ENCODE results near the gene MRPL12. TPM values are rescaled to one million over a fixed set of nuclear protein-coding genes. Genes with fewer than 3 reads are reported as not detected.

The MRPL12 gene
- total and polyA plus RNA-seq, 2 of the 8 experiments (the other 6 are each of a cell fraction or from before 2014, with no cell fraction given), result 120 to 141 TPM

DNA sequence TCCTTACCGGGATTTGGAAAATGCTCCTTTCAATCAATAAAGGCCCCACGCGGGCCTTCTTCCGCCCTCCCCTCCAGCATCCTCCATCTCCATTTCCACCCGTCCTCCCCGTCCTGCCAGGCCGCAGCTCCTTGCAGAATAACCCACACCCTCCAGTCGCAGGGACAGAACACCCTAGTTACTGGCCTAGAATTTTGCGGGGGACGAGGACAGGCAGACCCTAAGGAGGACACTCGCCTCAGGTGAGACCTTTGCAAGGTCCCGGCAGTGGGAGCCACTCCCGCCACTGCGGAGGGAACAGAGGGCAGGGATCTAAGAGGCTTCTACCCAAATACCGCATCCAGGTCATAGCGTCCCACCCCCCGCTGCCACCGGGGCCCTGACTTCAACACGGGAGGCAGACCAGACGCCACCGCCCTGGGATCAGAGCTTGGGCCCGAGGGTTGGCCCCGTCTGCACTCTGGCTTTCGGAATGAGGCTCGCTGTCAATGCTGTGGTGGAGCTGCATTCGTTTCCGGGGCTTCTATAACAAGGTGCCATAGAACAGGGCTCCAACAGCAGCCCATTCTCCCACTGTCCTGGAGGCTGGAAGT lies 35.7 kb downstream of the MRPL12 start:
- 88% methylated on average over 27 of the region's 27 CpGs; no CpG with 5 or more reads in 1 of the 2 experiments for WGBS, 2 experiments (ENCODE audit: extremely low coverage in 1 of 2, insufficient coverage in 1 of 2, insufficient read length in 1 of 2, insufficient replicate concordance in 2 of 2, low coverage in 1 of 2, low lambda C conversion rate in 2 of 2, missing lambda C conversion rate in 1 of 2)
- TF ChIP-seq, protein P1, sequence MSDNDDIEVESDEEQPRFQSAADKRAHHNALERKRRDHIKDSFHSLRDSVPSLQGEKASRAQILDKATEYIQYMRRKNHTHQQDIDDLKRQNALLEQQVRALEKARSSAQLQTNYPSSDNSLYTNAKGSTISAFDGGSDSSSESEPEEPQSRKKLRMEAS (IDR thresholded peaks at IDR 0.05), result no peak
- TF ChIP-seq BACH1 (IDR thresholded peaks at IDR 0.05; ENCODE audit: low read length), result no peak
- no peak for TF ChIP-seq CHD2 (IDR thresholded peaks at IDR 0.05; ENCODE audit: low read length)
- TF ChIP-seq SIX5 (IDR thresholded peaks at IDR 0.05; ENCODE audit: low read depth, low read length), result no peak
- TF ChIP-seq SIN3A (conservative IDR thresholded peaks at IDR 0.05 in 1 of 2, IDR thresholded peaks at IDR 0.05 in 1 of 2; ENCODE audit: low read depth in 1 of 2, low read length in 2 of 2), result no peak
- TF ChIP-seq RNF2 (IDR thresholded peaks at IDR 0.05; ENCODE audit: borderline replicate concordance, low read depth, low read length, missing control alignments, poor library complexity, severe bottlenecking), result no peak
- no peak for TF ChIP-seq ASH2L (IDR thresholded peaks at IDR 0.05; ENCODE audit: low read length)
- TF ChIP-seq CEBPB (IDR thresholded peaks at IDR 0.05; ENCODE audit: low read depth, low read length), result no peak
- TF ChIP-seq, protein P2, sequence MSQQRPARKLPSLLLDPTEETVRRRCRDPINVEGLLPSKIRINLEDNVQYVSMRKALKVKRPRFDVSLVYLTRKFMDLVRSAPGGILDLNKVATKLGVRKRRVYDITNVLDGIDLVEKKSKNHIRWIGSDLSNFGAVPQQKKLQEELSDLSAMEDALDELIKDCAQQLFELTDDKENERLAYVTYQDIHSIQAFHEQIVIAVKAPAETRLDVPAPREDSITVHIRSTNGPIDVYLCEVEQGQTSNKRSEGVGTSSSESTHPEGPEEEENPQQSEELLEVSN (IDR thresholded peaks at IDR 0.05), result no peak
- no peak for TF ChIP-seq EGR1 (IDR thresholded peaks at IDR 0.05; ENCODE audit: borderline replicate concordance, low read depth, low read length)
- no peak for TF ChIP-seq SP2 (IDR thresholded peaks at IDR 0.05; ENCODE audit: low read length)
- no peak for TF ChIP-seq SAP30 (IDR thresholded peaks at IDR 0.05; ENCODE audit: insufficient read depth, insufficient replicate concordance, low read length)

More for the DNA sequence above, 35.7 kb downstream of the MRPL12 start:
- FAIRE-seq, result no peak
- Histone ChIP-seq H2AK5ac (ENCODE audit: low read depth, low read length) (no peak overlapping the region), H3K9me3 (ENCODE audit: insufficient read depth in 2 of 2, low read depth in 1 of 2, low read length in 1 of 2) (no peaks in the 10 kb centered on the region), H2BK5ac (ENCODE audit: low read depth, low read length) (no peak overlapping the region), H2AFZ (ENCODE audit: low read length) (no peak overlapping the region), H3K23ac (ENCODE audit: insufficient read length) (no peak overlapping the region), H3K79me1 (ENCODE audit: low read depth, low read length) (no peaks in the 10 kb centered on the region), H3K56ac (replicated peaks; ENCODE audit: insufficient read length, low read depth, low read length) (no peak overlapping the region), H4K5ac (ENCODE audit: insufficient read length, low read depth, low read length) (no peak overlapping the region), H4K8ac (ENCODE audit: extremely low read depth, insufficient read depth, low read length) (no peak overlapping the region), H4K20me1 (replicated peaks in 1 of 2; ENCODE audit: control insufficient read depth in 1 of 2, insufficient read depth in 2 of 2, low read length in 2 of 2) (peaks cover 0 to 3% of the 10 kb centered on the region in 2 experiments), H2BK120ac (replicated peaks; ENCODE audit: low read depth, low read length) (no peak overlapping the region), H2BK12ac (ENCODE audit: low read depth, low read length) (no peak overlapping the region), H2BK15ac (ENCODE audit: low read length) (no peak overlapping the region), H3K4me1 (replicated peaks in 1 of 4; ENCODE audit: control insufficient read depth in 3 of 4, insufficient read depth in 4 of 4, low read length in 3 of 4) (peaks cover 0 to 3% (median 1%) of the 10 kb centered on the region in 4 experiments; a peak in 2 of 7 replicates), H3K23me2 (ENCODE audit: low read depth, low read length) (peaks cover 4% of the 10 kb centered on the region; the same call in 1 of the 2 replicates), H3K4ac (replicated peaks; ENCODE audit: insufficient read length, low read depth, low read length) (no peak overlapping the region), H3K4me3 (ENCODE audit: extremely low read depth in 1 of 4, insufficient read depth in 2 of 4, low read depth in 3 of 4, low read length in 4 of 4) (no peak overlapping the region), H3K27ac (ENCODE audit: low read depth, low read length) (no peak overlapping the region), H3K18ac (ENCODE audit: extremely low read depth, low read length) (no peak overlapping the region), H4K91ac (replicated peaks; ENCODE audit: insufficient read length, low read length) (no peak overlapping the region), H3K4me2 (ENCODE audit: insufficient read depth in 1 of 2, low read depth in 2 of 2, low read length in 2 of 2) (no peak overlapping the region), H3K9ac (replicated peaks in 1 of 4; ENCODE audit: extremely low read depth in 1 of 4, low read depth in 3 of 4, low read length in 3 of 4) (no peak overlapping the region), H3K14ac (ENCODE audit: insufficient read length) (no peak overlapping the region), H3K79me2 (ENCODE audit: control insufficient read depth in 1 of 2, insufficient read depth in 2 of 2, low read length in 2 of 2) (no peaks in the 10 kb centered on the region), H2BK20ac (ENCODE audit: low read length) (no peak overlapping the region), H3K27me3 (replicated peaks in 1 of 4; ENCODE audit: control insufficient read depth in 3 of 4, extremely low read depth in 1 of 4, insufficient read depth in 3 of 4, low read length in 3 of 4) (peaks cover 0 to 2% (median 0%) of the 10 kb centered on the region in 4 experiments; a peak in 1 of 7 replicates), H3K36me3 (ENCODE audit: control insufficient read depth in 2 of 4, insufficient read depth in 4 of 4, low read length in 3 of 4) (no peaks in the 10 kb centered on the region)
- ChIA-PET POLR2A (ENCODE audit: partially characterized antibody) (interaction anchor here (0.6 to 1.8 kb wide), 5 partner anchors 62 to 102 kb away, joined by 3 to 5 read pairs (median 3); no protein-coding TSS in a partner anchor), CTCF (ENCODE audit: partially characterized antibody) (interaction anchor here (1.2 to 2.1 kb wide), 7 partner anchors 13 to 130 kb away, joined by 3 to 8 read pairs (median 4); no protein-coding TSS in a partner anchor)
- no peak for DNase-seq (ENCODE audit: low read depth in 1 of 2, low spot score in 2 of 2)
